Prostate gland (tissue), 2 donors: ENCODE data around the gene ACTC1. TPM values are rescaled to one million over a fixed set of nuclear protein-coding genes. Genes with fewer than 3 reads are reported as not detected.

Source experiments
- DNase-seq: peaks from one replicate; pipeline ENCODE4 v3.0.0-alpha.2; 2019; ENCODE audit warnings: low spot score
- H3K27ac ChIP-seq, 2 donors: fragments of 200-600 bp; sonication (generic); 2 replicates each; pipeline ENCODE4 v1.5.1; 2017 to 2019
- H3K27me3 ChIP-seq: fragments of 200-600 bp; sonication (generic); replicated peaks from 2 replicates; pipeline ENCODE4 v1.5.1; 2019; ENCODE audit not compliant: insufficient read depth
- H3K36me3 ChIP-seq, 2 donors: fragments of 200-600 bp; sonication (generic); 1 replicate in 1 of 2; 2 replicates in 1 of 2; pipeline versions ENCODE4 v1.5.1 to v1.8.1; 2017 to 2019
- H3K4me1 ChIP-seq: fragments of 200-600 bp; sonication (generic); replicated peaks from 2 replicates; pipeline ENCODE4 v1.5.1; 2019
- H3K4me3 ChIP-seq, 2 donors: fragments of 200-600 bp; sonication (generic); 2 replicates each; pipeline ENCODE4 v1.5.1; 2017 to 2019
- H3K9me3 ChIP-seq: fragments of 200-600 bp; sonication (generic); 2 replicates; pipeline ENCODE4 v1.5.1; 2017
- CTCF ChIP-seq, 4 experiments: fragments of 200-600 bp in 2 of 4; fragments of 450-650 bp in 2 of 4; sonication (generic) in 2 of 4; IDR thresholded peaks; 1 replicate in 3 of 4; 2 replicates in 1 of 4; pipeline ENCODE4 v1.5.1; 2016 to 2019; ENCODE audit warnings: antibody characterized with exemption in 4 of 4, mild to moderate bottlenecking in 2 of 4, moderate library complexity in 2 of 4
- POLR2A ChIP-seq: fragments of 450-650 bp; IDR thresholded peaks from one replicate; pipeline ENCODE4 v1.6.1; 2016; ENCODE audit warnings: antibody characterized with exemption, mild to moderate bottlenecking
- POLR2AphosphoS5 ChIP-seq: sonication (generic); formaldehyde crosslinking; IDR thresholded peaks from one replicate; pipeline ENCODE4 v1.6.1; 2017; ENCODE audit warnings: antibody characterized with exemption
- WGBS: methylation state at CpG from one replicate; pipeline ENCODE4 v1.1.5; 2018; 5-methylcytosine and 5-hydroxymethylcytosine counted together
- intact Hi-C: fragments of 100-400 bp; cut with DNase I; formaldehyde crosslinking; loops from one replicate; pipeline ENCODE4 v1.14.2; 2022
- total RNA-seq, 2 donors: library from RNA; depleted of rRNA; stranded (reverse); fragments of >200 nt; gene quantifications; one replicate each; pipeline ENCODE4 v1.1.0, GENCODE V29; 2016

The ACTC1 gene
- total RNA-seq, 2 donors from 2014 or later, result 9.6 to 21.5 TPM

- Histone ChIP-seq H3K9me3 (no peaks in the 10 kb centered on the region), H3K36me3 (no peaks in the 10 kb centered on the region), H3K27ac (no peak overlapping the region), H3K27me3 (no peaks in the 10 kb centered on the region), H3K4me3 (no peak overlapping the region), H3K4me1 (no peaks in the 10 kb centered on the region)
- no peak for DNase-seq
- intact Hi-C loops, result loop anchor here (10.0 kb wide), 1 partner anchor 121 kb away; no protein-coding TSS in a partner anchor
- TF ChIP-seq POLR2AphosphoS5, result no peak
Measured at GRCh38 chr15:34783991-34784390, 11.4 kb downstream of the ACTC1 start.

- intact Hi-C loops, result loop anchor here (10.0 kb wide), 1 partner anchor 121 kb away; no protein-coding TSS in a partner anchor
- Histone ChIP-seq H3K4me3 (no peak overlapping the region), H3K9me3 (no peaks in the 10 kb centered on the region), H3K27ac (no peak overlapping the region), H3K27me3 (no peaks in the 10 kb centered on the region), H3K4me1 (no peaks in the 10 kb centered on the region), H3K36me3 (no peaks in the 10 kb centered on the region)
- WGBS, result 97% methylated on average over 2 of the region's 2 CpGs
- TF ChIP-seq POLR2A (no peak), POLR2AphosphoS5 (no peak), CTCF (IDR thresholded peaks at IDR 0.05) (no peak)
- no peak for DNase-seq
Measured at GRCh38 chr15:34783431-34783830, 11.9 kb downstream of the ACTC1 start.

- no peak overlapping the region for H3K4me3 ChIP-seq
- H3K36me3 ChIP-seq, result no peaks in the 10 kb centered on the region
- no peaks in the 10 kb centered on the region for H3K9me3 ChIP-seq
- H3K27me3 ChIP-seq, result no peaks in the 10 kb centered on the region
- TF ChIP-seq POLR2A (no peak), POLR2AphosphoS5 (no peak), CTCF (IDR thresholded peaks at IDR 0.05) (no peak)
- intact Hi-C loops, result loop anchor here (10.0 kb wide), 1 partner anchor 122 kb away; no protein-coding TSS in a partner anchor
- no peaks in the 10 kb centered on the region for H3K4me1 ChIP-seq
- no peak overlapping the region for H3K27ac ChIP-seq
- WGBS, result 82% methylated on average over 3 of the region's 3 CpGs
- no peak for DNase-seq
Measured at GRCh38 chr15:34782901-34783300, 12.4 kb downstream of the ACTC1 start.

- Histone ChIP-seq H3K9me3 (no peaks in the 10 kb centered on the region), H3K36me3 (no peaks in the 10 kb centered on the region), H3K27ac (no peak overlapping the region), H3K4me1 (no peaks in the 10 kb centered on the region), H3K4me3 (no peak overlapping the region), H3K27me3 (no peaks in the 10 kb centered on the region)
- no peak for DNase-seq
- TF ChIP-seq CTCF (IDR thresholded peaks at IDR 0.05) (no peak), POLR2AphosphoS5 (no peak), POLR2A (no peak)
- intact Hi-C loops, result loop anchor here (10.0 kb wide), 1 partner anchor 124 kb away; no protein-coding TSS in a partner anchor
- WGBS, result 87% methylated on average over 2 of the region's 2 CpGs
Measured at GRCh38 chr15:34780725-34781124, 14.6 kb downstream of the ACTC1 start.

- intact Hi-C loops, result no loop called here
- 56% methylated on average over 2 of the region's 2 CpGs for WGBS
- Histone ChIP-seq H3K27ac (no peak overlapping the region), H3K27me3 (no peaks in the 10 kb centered on the region), H3K4me3 (no peak overlapping the region), H3K4me1 (no peaks in the 10 kb centered on the region), H3K9me3 (no peaks in the 10 kb centered on the region), H3K36me3 (no peaks in the 10 kb centered on the region)
- TF ChIP-seq POLR2AphosphoS5, result no peak
- no peak for TF ChIP-seq CTCF (IDR thresholded peaks at IDR 0.05)
- TF ChIP-seq POLR2A, result no peak
- DNase-seq, result no peak
Measured at GRCh38 chr15:34776606-34777105, 18.7 kb downstream of the ACTC1 start.
